HL-60 (cell line): Measurements from ENCODE around the gene CYTH1.

Source experiments
- DNase-seq, 2 experiments: peaks; one replicate each; pipeline ENCODE4 v3.0.0-alpha.2; 2010 to 2020; ENCODE audit warnings: low read depth in 1 of 2, low spot score in 1 of 2
- H3K27ac ChIP-seq: fragments of 250-450 bp; sonication (Bioruptor Pico); replicated peaks from 2 replicates; pipeline ENCODE4 v1.5.1; 2020; ENCODE audit warnings: mild to moderate bottlenecking, moderate library complexity
- H3K27me3 ChIP-seq: fragments of 250-450 bp; sonication (Bioruptor Pico); 2 replicates; pipeline ENCODE4 v1.5.1; 2021; ENCODE audit warnings: mild to moderate bottlenecking, moderate library complexity; ENCODE audit not compliant: insufficient read depth, poor library complexity, severe bottlenecking
- H3K4me3 ChIP-seq: replicated peaks from 2 replicates; pipeline ENCODE4 v1.5.1; 2011; ENCODE audit warnings: mild to moderate bottlenecking, control low read depth, low read length; ENCODE audit not compliant: insufficient read depth
- GABPA ChIP-seq: IDR thresholded peaks from 2 replicates; pipeline ENCODE4 v1.6.1; 2012; ENCODE audit warnings: low read depth
- POLR2AphosphoS5 ChIP-seq: IDR thresholded peaks from 2 replicates; pipeline ENCODE4 v1.6.1; 2012; ENCODE audit warnings: low read depth
- SPI1 ChIP-seq: IDR thresholded peaks from 2 replicates; pipeline ENCODE4 v1.6.1; 2012; ENCODE audit warnings: low read depth, mild to moderate bottlenecking, borderline replicate concordance
- TF ChIP-seq, protein P1 (sequence below): IDR thresholded peaks from 2 replicates; pipeline ENCODE4 v1.6.1; 2012; ENCODE audit warnings: low read depth; ENCODE audit not compliant: insufficient replicate concordance
- TF ChIP-seq, protein P2 (sequence below): IDR thresholded peaks from one replicate; pipeline ENCODE4 v1.5.1; 2011; ENCODE audit warnings: low read length, control low read depth, inconsistent platforms; ENCODE audit not compliant: insufficient read depth

CYTH1 gene

DNA sequence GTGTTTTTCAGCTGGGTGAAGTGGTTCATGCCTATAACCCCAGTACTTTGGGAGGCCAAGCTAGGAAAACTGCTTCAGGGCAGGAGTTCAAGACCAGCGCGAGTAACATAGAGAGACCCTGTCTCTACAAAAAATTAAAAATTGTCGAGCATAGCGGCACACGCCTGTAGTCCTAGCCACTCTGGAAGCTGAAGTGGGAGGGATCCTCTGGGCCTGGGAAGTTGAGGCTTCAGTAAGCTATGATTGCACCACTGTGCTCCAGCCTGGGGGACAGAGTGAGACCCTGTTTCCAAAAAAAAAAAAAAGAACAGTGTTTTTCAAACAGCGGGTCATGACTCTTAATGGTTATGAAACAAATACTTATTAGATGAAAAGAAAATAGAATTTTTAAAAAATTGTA is 2.3 kb upstream of the CYTH1 start:
- Histone ChIP-seq H3K27me3 (no peaks in the 10 kb centered on the region), H3K27ac (no peak overlapping the region), H3K4me3 (no peak overlapping the region)
- no peak for DNase-seq
- TF ChIP-seq GABPA (no peak), POLR2AphosphoS5 (no peak), SPI1 (no peak)

DNA sequence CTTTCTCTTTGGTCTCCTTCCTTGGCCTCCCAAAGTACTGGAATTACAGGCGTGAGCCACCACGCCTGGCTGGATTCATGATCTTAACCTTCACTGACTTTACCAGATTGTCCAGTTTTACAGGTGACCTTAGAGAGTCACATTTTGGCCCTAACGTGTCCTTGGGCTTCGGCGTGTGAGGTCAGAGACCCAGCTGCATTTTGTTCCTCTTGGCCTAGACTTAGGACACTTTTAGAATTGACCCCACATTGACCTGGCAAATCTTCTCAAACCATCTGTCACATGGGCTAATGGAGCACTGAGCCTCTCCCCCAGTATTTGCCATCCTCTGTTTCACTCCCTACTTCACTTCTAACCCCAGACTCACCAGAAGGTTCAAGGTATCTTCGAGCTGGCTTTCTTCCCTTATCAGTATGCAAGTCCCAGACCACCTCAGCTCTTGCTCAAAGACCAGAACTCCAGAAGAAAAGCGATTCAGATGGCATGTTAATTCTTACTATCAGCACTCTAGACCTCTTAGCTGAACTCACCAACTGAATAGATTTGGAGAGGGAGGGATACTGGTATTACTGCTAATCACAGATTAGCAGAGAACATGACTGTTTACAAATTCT is 1.7 kb upstream of the CYTH1 start:
- no peak for TF ChIP-seq GABPA
- TF ChIP-seq, protein P1, sequence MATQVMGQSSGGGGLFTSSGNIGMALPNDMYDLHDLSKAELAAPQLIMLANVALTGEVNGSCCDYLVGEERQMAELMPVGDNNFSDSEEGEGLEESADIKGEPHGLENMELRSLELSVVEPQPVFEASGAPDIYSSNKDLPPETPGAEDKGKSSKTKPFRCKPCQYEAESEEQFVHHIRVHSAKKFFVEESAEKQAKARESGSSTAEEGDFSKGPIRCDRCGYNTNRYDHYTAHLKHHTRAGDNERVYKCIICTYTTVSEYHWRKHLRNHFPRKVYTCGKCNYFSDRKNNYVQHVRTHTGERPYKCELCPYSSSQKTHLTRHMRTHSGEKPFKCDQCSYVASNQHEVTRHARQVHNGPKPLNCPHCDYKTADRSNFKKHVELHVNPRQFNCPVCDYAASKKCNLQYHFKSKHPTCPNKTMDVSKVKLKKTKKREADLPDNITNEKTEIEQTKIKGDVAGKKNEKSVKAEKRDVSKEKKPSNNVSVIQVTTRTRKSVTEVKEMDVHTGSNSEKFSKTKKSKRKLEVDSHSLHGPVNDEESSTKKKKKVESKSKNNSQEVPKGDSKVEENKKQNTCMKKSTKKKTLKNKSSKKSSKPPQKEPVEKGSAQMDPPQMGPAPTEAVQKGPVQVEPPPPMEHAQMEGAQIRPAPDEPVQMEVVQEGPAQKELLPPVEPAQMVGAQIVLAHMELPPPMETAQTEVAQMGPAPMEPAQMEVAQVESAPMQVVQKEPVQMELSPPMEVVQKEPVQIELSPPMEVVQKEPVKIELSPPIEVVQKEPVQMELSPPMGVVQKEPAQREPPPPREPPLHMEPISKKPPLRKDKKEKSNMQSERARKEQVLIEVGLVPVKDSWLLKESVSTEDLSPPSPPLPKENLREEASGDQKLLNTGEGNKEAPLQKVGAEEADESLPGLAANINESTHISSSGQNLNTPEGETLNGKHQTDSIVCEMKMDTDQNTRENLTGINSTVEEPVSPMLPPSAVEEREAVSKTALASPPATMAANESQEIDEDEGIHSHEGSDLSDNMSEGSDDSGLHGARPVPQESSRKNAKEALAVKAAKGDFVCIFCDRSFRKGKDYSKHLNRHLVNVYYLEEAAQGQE: no peak
- TF ChIP-seq POLR2AphosphoS5: no peak
- TF ChIP-seq SPI1: no peak
- TF ChIP-seq, protein P2, sequence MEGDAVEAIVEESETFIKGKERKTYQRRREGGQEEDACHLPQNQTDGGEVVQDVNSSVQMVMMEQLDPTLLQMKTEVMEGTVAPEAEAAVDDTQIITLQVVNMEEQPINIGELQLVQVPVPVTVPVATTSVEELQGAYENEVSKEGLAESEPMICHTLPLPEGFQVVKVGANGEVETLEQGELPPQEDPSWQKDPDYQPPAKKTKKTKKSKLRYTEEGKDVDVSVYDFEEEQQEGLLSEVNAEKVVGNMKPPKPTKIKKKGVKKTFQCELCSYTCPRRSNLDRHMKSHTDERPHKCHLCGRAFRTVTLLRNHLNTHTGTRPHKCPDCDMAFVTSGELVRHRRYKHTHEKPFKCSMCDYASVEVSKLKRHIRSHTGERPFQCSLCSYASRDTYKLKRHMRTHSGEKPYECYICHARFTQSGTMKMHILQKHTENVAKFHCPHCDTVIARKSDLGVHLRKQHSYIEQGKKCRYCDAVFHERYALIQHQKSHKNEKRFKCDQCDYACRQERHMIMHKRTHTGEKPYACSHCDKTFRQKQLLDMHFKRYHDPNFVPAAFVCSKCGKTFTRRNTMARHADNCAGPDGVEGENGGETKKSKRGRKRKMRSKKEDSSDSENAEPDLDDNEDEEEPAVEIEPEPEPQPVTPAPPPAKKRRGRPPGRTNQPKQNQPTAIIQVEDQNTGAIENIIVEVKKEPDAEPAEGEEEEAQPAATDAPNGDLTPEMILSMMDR: no peak
- H3K4me3 ChIP-seq: no peak overlapping the region
- H3K27me3 ChIP-seq: no peaks in the 10 kb centered on the region
- peak in 1 of 2 experiments; percentile 43 for DNase-seq
- no peak overlapping the region for H3K27ac ChIP-seq

DNA sequence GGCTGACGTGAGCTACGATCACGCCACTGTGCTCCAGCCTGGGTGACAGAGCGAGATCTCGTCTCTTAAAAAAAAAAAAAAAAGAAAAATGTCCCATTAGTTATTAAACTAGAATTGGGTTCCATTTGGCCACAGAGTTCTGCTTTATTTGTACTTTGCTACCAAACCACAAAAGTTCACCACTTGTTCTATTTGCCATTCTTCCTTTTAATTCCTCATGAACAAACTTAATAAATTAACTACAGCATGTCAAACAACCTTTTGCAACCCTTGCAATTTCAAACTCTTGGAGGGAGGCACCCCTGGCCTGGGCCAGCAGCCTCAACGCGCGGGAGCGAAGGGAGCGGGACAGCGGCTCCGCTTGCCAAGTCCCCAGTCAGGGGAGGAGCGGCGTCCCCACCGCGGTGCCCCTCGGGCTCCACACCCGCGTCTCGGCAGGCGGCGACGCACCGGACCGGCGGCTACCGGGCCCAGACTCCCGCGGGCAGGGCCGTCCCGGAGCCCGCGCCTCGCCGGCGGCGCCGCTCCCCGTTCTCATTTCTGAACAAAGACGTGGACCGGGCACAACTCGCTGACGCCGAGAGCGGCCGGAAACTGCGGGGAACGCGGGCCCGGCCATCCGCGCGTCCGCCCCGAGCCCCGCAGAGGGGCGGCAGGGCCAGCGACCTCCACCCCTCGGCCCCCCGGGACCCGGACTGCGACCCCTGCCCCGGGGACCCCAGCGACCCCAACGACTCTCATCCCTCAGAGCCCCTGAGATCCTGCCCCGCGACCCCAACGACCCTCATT is 775 bp downstream of the CYTH1 start:
- H3K27me3 ChIP-seq: no peaks in the 10 kb centered on the region
- DNase-seq: peak in 1 of 2 experiments; percentile 41
- peak overlapping the region; percentile 47 for H3K27ac ChIP-seq
- TF ChIP-seq, protein P2: no peak
- TF ChIP-seq, protein P1: no peak
- TF ChIP-seq POLR2AphosphoS5 (no peak), GABPA (no peak), SPI1 (no peak)
- peak overlapping the region; percentile 90 for H3K4me3 ChIP-seq

DNA sequence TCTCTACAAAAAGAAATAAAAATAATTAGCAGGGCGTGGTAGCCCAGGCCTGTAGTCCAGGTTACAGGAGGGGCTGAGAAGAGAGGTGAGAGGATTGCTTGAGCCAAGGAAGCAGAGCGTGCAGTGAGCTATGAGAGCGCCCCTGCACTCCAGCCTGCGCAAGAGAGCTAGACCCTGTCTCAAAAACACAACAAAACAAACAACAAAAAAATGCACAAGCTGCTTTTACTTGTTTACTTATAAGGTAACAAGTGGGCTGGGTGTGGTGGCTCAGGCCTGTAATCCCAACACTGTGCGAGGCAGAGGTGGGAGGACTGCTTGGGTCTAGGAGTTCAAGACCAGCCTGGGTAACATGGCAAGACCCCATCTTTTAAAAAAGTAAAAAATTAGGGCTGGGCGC is 1.7 kb downstream of the CYTH1 start:
- no peaks in the 10 kb centered on the region for H3K27me3 ChIP-seq
- peak overlapping the region; percentile 28 for H3K27ac ChIP-seq
- TF ChIP-seq GABPA: no peak
- no peak for TF ChIP-seq SPI1
- TF ChIP-seq POLR2AphosphoS5: no peak
- TF ChIP-seq, protein P2: no peak
- TF ChIP-seq, protein P1: no peak
- no peak for DNase-seq
- no peak overlapping the region for H3K4me3 ChIP-seq
